T follicular helper cell (primary cell): ENCODE data around the gene GALNT17.

ENCODE experiments used
- DNase-seq: peaks from one replicate; pipeline ENCODE4 v3.0.0-alpha.2; 2020; ENCODE audit warnings: low read depth

GALNT17 gene

DNA sequence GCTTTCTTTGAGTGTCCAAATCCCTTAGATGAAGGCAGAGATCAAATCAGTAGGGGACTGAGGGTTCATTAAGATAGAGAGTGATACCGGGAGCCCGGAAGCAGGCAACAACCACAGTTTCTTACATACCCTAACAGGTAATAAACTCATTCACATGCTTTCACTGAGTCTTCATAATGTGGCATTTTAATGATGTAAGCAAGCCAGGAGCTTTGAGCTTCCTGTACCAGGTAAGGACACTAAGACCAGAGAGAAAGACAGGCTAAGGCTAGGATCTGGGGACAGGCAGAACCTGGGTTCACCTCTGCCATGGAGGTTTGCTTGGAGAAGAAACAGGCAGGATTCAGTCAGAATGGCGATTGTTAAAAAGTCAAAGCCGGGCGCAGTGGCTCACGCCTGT, 618.3 kb downstream of the GALNT17 start:
- DNase-seq = no peak

DNA sequence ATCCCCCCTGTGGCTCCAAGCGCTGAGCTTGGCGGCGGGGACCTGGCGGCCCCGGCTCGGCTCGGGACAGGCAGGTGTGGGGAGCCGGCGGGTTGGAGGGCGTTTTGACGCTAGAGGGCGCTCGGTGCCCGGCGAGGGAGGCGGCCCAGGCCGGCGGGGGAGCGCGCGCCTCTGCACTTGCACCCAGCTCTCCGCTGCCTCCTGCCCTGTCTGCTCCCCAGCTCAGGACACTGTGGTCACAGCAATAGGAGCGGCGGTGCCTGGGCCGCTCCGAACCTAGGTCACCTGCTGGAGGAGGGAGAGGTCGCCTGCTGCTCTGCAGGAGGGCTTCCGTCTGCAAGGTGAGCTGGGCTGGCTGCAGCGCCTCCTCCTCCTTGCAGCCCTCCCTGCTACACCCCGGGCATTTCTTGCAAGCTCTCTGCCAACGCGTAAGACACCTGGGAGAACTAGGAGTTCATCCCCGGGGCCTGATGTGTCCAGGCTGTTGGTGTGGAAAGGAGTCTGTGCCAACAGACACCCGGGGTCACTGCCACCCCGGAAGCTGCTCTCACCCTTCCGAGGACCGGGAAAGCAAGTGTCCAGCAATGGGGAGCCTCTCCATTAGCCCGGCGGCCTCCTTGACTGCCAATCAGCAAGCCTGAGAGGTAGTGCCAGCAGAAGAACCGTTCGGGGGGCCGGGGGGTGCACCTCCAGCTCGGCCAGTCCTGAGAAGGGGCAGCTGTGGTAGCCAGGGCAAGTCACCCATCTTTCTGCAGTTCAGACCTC, 620.4 kb downstream of the GALNT17 start:
- DNase-seq = no peak

DNA sequence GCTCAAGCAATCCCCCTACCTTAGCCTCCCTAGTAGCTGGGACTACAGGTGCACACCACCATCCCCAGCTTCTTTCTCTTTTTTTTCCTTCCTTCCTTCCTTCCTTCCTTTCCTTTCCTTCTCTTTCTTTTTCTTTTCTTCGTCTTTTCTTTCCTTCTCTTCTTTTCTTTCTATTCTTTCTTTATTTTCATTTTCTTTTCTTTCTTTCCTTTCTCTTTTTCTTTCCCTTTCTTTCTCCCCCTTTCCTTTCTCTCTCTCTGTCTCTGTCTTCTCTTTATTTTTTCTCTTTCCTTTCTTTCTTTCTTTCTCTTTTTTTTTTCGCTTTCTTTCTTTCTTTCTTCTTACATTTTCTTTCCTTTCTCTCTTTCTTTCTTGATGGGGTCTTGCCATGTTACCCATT, 621.3 kb downstream of the GALNT17 start:
- no peak for DNase-seq

GRCh38 chr7:71753956-71754664, 622.2 kb downstream of the GALNT17 start:
- no peak for DNase-seq

- DNase-seq = no peak
Observed at GRCh38 chr7:71754828-71755227, 622.9 kb downstream of the GALNT17 start.

DNA sequence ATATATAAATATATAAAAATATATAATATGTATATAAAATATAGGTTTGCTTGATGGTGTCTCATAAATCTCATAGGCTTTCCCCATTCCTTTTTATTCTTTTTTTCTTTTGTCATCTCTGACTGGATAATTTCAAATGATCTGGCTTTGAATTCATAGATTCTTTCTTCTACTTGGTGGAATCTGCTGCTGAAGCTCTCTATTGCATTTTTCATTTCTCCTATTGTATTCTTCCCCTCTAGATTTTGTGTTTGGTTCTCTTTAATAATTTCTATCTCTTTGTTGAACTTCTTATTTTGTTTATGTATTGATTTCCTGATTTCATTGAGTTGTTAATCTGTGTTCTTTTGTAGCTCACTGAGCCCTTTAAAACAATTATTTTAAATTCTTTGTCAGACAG, 629.4 kb downstream of the GALNT17 start:
- DNase-seq = no peak
